Muscle of back (tissue), 13 donors: ENCODE data around the gene ABHD12. TPM values are rescaled to one million over a fixed set of nuclear protein-coding genes. Genes with fewer than 3 reads are reported as not detected.
"Not testable (repeated sequence)": the region's sequence is repeated elsewhere in the genome, so short reads cannot be mapped to it uniquely, and the experiment has no call there.

Experiments
- DNase-seq, 3 donors: peaks; one replicate each; pipeline versions ENCODE4 v3.0.0 to v3.0.0-alpha.2; 2013
- long read RNA-seq, 9 donors: transcript quantifications; one replicate each; lab custom pipeline, GENCODE V29; 2026
- polyA plus RNA-seq, 10 donors: library from polyadenylated mRNA; unstranded; fragments of 120-200 nt; gene quantifications; one replicate each; pipeline ENCODE4 v1.2.1, GENCODE V29; 2013; ENCODE audit not compliant: insufficient read length in 10 of 10

ABHD12 gene
- polyA plus RNA-seq = 10 to 100 TPM; 13.7 to 22.4 (median 17.6) TPM
- long read RNA-seq, donor 1, partial matches to known transcripts = 0 of 4 reads
- long read RNA-seq, donor 1, other reads (novel, unspliced or antisense) = 0 of 4 reads
- long read RNA-seq, donor 2, partial matches to known transcripts = 12 of 15 reads
- long read RNA-seq, donor 2, other reads (novel, unspliced or antisense) = 0 of 15 reads
- long read RNA-seq, donor 3 = 0 reads
- long read RNA-seq, donor 4, partial matches to known transcripts = 0 of 2 reads
- long read RNA-seq, donor 4, other reads (novel, unspliced or antisense) = 0 of 2 reads
- long read RNA-seq, donor 5, partial matches to known transcripts = 0 of 2 reads
- long read RNA-seq, donor 5, other reads (novel, unspliced or antisense) = 0 of 2 reads
- long read RNA-seq, donor 6, partial matches to known transcripts = 0 of 3 reads
- long read RNA-seq, donor 6, other reads (novel, unspliced or antisense) = 0 of 3 reads
- long read RNA-seq, donor 7, partial matches to known transcripts = 0 of 4 reads
- long read RNA-seq, donor 7, other reads (novel, unspliced or antisense) = 0 of 4 reads
- long read RNA-seq, donor 8, partial matches to known transcripts = 0 of 1 reads
- long read RNA-seq, donor 8, other reads (novel, unspliced or antisense) = 0 of 1 reads
- long read RNA-seq, donor 9, partial matches to known transcripts = 0 of 3 reads
- long read RNA-seq, donor 9, other reads (novel, unspliced or antisense) = 0 of 3 reads

DNA sequence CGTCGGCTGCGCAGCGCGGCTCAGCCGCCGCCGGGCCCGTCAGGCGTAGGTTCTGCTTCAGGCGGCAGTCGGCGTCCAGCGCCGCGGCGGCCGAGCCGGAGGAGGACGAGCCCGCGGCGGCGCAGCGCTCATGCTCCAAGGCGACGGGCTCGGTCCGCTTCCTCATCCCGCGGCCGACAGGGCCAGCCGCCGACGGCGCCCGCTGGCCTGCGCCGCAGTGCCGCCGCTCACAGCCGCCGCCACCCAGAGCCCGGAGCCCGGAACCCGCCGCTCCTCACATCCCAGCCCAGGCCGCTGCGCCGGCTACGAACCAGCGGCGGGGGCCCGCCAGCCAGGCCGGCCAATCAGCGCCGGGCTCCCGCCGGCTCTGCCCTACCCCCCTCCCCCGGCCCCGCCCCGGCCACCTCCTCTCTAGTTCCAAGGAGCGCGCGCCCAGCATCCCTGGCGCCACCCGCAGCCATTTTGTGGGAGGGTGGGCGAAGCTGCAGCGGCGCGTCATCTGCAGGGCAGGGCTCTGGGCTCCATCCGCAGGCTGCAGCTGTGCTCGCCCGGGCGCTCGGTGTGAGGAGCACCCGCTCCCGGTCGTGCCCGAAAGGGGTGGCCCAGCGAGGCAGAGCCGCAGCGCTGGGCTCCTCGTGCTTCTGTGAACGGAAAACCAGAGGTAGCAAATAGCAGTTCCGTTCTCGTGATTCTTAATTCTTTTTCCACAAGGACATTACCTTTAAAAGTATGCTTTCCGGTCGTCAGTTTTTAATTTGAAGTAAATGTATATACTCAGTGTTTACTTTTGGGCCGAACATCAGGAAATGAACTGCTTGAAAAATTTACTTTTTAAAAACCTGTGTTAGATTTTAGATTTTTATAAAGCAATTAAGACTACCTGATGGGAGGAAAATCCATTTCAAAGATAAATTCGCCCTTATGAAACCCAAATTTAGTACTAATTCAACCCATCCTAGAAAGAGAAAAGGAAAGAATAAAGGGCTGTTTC lies at the start of gene ABHD12:
Gene ABHD12, minus strand, starts transcription at position 298 of the 991 bp plus-strand sequence. Its CDS starts 132 bp downstream, at position 166.
- DNase-seq = peak; percentile 95 to 98 (median 97)

DNA sequence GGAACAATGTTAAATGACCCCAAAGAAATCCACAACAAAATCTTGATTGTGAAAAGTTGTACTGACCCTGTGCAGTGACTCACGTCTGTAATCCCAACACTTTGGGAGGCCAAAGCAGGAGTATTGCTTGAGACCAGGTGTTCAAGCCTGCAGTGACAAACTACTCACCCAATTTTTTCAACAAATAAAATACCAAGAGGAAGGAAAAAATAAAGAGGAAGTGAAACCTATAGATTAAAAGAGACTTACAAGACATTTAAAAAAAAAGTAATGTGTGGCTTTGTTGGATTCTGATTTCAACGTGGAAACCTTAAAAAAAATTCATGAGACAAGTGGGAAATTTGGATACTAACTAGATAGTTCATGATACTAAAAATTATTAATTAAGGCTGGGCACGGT lies 48.7 kb upstream of the ABHD12 start:
- no peak for DNase-seq

DNA sequence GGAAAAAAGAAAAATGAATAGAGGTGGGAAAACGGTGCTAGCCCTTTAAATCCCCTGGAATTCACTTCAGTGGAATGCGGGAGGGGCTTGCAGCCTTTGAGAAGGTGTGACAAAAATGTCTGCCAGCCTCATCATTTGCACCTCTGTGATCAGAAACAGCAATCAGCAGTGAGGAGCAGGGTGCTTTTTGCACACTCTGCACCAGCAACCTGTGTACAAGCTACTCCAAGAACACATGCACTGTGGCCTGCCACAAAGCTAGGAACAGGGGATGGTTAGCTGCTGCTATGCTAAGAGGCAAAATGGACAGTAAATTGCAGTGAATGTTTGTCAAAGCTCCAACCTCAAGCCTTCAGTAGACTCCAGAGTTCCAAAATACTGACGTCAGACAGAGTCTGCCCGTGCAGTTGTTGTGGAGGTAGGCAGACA lies 46.5 kb upstream of the ABHD12 start:
- DNase-seq = no peak

DNA sequence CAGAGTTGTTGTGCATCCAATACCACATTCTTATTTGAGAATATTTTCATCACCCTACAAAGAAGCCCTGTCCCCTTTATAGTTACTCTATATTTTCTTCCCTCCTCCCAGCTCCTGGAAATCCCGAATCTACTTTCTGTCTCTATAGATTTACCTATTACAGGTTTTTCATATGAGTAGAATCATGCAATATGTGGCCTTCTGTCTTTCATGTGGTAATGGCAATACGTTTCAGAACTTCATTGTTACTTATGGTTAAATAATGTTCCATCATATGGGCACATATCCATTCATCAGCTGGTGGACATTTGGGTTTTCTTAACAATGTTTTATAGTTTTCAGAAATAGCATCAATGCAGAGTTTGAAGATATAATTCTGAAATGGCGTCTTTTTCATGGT lies 33.9 kb upstream of the ABHD12 start:
- DNase-seq = no peak

DNA sequence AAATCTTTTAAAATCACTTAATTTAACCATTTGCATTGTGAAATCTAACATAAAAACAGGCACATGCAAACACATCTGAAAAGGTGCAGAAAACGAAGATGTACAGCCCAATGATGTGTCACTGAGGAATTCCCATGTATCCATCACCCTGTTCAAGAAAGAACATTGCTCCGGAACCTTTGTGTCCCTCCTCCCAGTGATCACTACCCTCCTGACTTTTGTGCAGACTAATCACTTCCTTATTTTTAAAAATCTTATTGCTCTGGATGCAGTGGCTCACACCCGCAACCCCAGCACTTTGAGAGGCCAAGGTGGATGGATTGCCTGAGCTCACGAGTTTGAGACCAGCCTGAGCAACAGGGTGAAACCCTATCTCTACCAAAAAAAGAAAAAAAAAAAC lies 31.4 kb upstream of the ABHD12 start:
- DNase-seq = no peak

DNA sequence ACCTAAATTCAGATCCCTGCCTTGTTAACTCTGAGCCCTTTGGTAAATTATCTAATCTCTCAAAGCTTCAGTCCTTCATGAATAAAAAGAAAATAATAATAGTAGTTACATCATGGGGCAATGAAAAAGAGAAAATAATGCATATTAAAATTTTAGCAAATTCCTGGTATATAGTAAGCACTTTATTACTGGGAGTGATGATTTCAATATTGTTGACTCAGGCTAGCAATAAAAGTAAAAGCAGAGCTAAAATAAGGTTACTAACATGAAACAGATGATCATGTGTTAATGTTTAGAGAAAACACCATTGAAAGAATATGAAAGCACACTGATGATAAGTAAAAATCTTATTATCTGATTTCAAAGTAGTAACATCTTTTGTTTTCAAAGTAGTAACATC lies 30.5 kb upstream of the ABHD12 start:
- DNase-seq = no peak

DNA sequence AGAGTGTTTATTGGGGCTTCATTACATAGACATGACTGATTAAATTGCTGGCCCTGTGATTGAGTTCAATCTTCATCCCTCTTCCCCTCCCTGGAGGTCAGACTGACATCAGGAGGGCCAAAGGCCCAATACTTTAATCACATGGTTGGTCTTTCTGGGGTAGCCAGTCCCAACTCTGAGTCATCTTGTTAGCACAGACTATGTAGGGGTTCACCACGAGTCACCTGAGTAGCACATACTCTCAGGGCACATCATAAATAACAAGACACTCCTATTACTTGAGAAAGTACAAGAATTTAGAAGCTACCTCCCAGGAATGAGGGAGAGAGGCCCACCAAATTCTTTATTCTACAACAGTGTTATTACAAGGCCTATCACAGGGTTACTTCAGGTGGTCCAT lies 28.1 kb upstream of the ABHD12 start:
- no peak for DNase-seq

DNA sequence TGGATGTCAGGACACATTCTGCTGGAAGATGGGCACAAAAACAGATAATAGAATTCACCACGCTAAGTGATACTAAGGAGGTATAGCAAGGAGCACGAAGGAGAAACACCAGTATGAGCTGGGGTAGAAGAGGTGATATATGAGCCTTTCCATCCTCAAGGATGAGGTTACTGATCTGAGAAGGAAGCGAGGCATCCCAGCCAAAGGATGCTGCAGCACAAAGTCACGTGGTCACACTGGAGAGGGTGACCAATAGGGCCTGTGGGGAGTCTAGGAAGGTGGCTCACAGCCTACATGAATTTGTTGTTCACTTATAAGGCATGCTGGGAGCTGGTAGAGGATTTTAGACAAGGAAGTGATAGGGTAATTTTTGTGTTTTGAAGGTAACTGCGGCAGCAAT lies 18.3 kb upstream of the ABHD12 start:
- DNase-seq = no peak

DNA sequence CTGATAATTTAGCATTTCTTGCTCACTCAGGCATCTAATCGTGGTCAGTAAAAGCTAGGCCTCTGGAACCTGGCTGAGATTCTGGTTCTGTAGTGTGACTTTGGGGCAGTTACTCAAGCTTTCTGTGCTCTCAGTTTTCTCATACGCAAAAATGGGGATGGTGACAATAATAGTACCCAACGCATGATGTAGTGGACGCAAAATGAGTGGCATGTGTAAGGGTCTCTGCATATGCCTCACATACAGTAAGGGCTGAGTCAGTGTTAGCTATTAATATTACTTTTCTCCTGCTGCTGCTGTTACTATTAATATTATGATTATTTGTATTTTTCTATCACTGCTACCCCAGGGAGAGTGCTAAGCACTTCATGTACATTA lies 17.5 kb upstream of the ABHD12 start:
- DNase-seq = no peak

DNA sequence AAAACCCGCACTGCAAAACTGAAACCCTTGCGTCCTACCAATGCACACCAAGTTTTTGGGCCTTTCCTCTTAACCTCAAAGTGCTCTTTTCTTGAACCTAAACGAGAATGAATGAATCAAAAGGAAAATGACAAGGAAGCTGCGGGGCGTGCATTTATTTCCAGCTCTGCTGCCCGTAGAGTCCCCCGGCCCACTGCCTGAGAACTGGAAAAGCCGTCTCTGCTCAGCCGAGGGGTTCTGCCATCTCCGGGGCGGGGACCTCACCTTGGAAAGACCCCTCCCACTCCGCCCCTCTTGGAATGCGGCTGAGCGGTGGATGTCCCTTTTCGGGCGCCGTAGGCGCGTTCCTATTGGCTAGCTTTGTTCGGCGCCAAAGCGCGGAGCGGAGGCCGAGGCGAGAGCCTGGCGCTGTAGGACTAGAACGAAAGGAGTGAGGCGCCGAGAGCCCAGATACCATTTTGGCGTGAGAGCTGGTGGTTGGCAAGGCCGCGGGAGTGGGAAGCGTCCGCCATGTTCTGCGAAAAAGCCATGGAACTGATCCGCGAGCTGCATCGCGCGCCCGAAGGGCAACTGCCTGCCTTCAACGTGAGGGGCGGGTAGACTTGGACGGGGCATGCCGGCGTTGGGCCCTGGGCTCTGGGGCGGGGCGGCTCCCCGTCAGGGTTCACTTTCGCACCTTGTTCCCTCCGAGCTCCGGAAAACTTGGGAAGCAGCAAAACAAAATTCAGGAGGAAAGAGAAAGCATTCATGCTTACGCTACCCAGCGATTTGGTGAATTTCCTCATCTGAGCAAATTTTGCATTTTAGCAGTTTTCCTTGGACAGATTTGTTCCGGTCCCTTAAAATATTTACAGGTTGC lies 16.9 kb upstream of the ABHD12 start, which contains the start of gene GINS1:
Gene GINS1, plus strand, starts transcription at position 363 of the 859 bp plus-strand sequence. Its CDS starts 148 bp downstream, at position 511.
- peak; percentile 84 to 96 (median 91) for DNase-seq

DNA sequence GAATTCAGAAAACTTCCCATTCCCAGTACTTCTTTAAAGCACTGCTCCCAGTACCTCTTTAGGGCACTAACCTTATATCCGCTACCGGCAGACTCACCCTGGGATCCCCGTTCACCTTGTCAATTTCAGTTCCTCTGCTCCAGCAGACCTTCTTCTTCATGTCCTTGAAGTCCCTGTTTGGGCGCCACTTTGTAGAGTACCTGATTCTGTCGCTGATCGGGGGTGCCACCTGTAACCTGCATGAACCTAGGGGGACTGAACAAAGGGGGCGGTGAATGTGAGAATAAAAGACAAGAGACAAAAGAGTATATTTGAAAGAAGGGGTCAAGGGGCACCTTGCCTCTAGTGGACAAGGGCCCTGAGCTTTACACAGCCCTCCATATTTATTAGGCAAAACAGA lies 11.9 kb upstream of the ABHD12 start:
- no peak for DNase-seq

DNA sequence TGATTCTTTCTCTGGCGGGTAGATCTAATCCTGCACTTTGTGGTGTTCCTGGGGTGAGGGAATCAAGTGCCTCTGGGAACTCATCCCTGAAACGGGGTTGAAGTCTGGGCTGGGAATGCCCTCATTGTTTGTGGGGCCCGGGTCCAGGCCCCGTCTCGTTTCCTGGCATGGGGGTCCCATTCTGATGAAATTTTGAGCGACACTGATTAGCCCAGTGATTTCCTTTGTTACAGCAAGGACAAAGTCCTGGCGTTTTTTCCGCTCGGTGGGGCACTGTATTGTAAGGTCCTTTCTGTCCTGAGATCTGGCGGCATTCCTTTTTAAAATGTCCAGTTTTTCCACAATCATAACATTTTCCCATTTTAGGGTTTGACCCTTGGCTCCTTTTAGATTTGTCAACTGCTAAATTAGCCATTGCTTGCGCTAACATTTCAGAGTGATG lies 9.7 kb upstream of the ABHD12 start:
- not testable (repeated sequence) for DNase-seq

DNA sequence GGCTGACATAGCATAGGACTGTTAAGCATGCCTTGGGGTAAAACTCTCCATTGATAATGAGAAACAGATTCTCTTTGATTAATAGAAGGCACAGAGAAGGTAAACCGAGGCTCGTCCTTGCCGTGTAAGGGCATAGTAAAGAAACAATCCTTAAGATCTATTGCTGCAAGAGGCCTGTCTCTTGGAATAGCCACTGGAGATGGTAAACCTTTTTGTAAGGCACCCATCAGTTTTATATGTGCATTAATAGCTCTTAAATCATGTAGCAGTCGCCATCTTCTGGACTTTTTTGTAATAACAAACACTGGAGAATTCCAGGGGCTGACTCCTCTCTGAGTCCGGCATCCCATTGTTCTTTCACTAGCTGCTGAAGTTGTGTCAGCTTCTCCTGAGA lies 8.4 kb upstream of the ABHD12 start:
- peak; percentile 62 to 82 (median 65) for DNase-seq

DNA sequence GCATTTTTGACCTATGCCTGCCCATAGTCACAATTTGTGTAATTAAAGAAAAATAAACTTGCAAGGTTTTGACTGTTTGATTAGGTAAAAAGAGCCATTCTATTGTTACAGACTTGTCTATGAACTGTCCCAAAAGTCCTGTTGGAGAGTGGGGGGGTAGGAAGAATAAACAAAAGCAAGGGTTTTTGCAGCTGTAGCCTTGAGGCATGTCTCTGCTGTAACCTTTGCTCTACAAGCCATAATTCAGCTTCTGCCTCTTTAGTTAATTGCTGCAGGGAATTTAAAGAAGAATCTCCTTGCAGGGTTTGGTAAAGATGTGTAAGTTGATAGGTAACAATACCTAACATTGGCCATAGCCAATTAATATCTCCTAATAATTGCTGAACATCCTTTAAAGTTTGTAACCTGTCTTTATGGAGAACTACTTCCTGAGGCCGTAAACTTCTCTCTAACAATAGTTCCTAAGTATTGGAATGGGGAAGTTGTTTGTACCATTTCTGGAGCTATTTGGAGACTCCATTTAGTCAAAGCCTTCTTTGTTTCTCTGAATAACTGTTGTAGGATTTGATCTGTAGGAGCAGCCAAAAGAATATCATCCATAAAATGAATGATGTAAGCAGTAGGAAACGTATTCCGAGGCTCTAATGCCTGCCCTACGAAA lies 7.9 kb upstream of the ABHD12 start:
- no peak for DNase-seq

DNA sequence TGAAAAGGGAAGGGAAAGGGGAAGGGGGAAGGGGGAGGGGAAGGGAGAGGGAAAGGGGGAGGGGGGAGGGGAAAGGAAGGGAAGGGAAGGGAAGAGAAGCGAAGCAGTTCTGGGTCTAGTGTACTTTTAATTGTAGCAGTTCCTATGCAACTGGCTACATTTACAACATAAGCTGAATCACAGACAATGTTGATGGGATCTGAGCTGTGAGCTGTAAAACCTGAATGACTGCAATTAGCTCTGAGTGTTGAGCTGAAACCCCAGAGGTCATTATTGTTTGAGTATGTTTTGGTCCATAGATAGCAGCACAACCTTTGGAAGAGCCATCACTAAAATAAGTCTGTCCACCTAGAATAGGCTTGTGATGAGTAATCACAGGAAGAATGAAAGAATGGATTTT lies 7.2 kb upstream of the ABHD12 start:
- no peak for DNase-seq

DNA sequence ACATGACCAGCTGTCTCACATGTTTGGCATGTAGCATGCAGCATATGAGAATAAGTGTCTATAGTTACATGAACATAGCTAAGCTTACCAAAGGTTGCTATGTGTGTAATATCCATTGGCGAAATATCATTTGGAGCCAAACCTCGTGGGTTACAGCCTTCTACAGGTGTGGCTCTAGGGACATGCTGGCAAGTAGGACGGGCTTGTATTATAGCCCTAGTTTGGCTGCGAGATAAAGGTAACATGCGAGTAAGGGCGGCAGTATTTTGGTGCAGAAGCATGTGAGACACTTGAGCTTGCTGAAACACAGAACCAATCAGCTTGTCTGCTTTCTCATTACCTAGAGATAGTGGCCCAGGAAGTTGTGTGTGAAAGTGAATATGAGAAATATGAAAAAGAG lies 6.5 kb upstream of the ABHD12 start:
- DNase-seq = no peak

DNA sequence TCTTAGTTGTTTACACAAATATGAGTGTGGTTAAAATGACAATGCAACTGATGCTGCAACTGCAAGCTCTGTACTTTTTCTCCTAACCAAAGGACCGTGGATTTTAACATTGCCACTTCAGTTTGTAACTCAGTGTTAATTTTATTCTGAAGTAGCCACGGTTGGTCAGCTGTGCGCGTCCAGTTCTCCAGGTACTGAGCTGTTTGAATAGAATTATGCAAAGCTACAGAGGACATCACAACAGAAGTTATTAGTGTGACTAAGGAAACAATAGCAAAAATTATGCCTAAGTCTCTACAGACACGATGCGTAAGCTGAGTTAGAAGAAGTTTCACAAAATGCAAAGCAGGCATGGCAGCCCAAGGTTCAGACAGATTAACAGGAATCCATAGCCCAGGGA lies 4.4 kb upstream of the ABHD12 start:
- no peak for DNase-seq

DNA sequence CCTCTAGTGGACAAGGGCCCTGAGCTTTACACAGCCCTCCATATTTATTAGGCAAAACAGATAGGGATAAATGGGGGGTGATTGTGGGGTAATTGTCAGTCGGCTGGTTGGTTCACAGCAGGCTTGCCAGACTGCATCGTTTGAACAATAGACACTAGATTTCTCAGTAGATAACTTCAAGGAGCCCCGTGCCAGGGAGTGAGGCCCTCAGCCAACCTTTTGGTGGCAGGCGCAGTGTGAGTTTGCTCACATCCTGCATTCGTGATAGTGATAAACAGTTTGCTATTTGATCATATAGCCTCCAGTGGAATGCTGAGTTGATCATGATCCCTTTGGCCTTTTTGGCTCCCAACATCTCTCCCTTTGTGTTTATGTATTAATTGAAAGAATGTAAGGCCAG lies 3.6 kb upstream of the ABHD12 start:
- DNase-seq = no peak

DNA sequence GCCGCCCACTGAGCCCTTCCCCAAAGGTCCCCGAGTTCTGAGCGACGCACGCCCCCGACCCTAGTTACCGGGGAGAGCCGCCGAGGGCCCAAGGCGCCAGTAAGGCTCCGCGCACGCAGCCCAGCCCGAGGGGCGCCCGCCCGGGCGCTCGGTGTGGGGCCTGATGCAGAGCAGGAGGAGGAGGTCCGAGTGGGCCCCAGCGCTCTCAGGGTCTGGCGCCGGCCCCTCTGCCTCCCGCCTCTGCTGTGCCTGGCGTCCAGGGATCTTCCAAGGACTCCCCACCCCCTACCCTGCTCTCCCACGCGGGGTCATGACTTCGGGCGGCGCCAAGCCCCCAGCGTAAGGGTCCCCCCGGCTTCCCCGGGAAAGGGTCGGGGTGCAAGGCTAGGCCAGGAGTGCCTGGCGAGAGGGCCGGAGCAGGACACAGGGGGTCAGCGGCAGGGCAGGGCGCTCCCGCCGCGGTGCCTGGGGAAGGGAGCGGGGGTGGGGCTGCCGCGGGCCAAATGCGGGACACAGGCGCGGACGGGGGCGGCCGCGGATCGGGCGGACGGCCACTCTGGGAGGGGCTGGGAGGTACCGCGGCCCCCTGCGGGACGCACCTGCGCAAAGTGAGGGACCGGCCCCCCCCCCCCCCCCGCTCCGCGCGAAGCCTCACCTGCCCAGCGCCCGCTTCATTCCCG lies 637 bp downstream of the ABHD12 start:
- peak; percentile 6 to 75 (median 21) for DNase-seq
